Measurements from ENCODE around the gene CORO2B.

CORO2B gene

GRCh38 chr15:68610825-68611224 is 32.0 kb downstream of the CORO2B start:
- no peak for DNase-seq

DNA sequence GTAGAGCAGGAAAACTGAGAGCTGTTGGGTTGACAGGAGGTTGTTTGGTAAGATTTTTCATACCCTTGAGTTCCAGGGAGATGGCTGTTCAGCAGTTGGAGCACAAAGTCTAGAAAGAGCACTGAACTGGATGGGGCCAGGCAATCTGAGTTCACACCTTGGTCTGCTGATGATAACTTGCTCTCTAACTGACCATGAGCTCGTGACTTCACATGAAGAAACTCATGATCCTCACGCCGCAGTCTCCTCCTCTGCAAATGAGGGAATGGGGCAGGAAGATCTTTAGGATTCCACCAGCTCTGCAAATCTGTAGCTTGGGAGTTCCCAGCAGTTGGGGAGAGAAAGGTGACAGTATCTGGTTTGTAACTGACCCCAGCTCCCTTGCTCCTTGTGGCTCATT is 33.7 kb downstream of the CORO2B start:
- no peak for DNase-seq

- peak; percentile 36 to 37 for DNase-seq
Observed at GRCh38 chr15:68612979-68613740, 34.4 kb downstream of the CORO2B start.

DNA sequence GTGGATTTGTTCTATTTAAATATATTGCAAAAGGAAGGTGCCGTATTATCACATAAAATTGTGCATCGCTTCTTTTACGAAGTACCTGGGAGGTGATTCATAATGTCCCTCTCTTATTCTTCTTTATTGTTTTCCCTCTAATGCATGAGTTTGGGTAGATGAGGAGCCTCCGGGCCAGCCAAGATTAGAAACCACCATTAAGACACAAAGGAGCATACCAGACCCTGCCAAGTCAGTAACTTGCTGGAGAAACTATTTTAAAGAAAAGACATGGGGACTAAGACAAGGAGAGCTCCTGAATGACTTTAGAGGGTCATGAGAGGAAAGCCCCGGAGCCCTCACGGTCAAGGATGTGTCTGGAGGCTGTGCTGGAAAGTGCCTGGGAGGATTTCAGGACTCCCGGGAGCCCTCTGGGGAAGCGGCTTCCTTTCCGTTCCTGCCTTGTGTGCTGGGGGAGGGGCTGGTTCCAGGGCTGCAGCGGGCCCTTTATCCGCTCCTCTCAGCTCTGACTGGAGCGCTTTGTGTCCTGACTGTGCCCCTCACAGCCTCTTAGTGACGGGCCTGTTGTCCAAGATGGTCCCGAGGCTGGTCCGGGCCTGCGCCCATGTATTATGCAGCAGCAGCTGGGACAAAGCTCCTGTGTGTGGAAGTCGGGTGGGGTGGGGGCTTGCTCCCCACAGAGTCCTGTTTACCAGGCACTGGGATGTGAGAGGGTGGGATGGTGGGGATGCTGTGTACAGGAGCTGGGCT is 35.7 kb downstream of the CORO2B start:
- DNase-seq = no peak

- no peak for DNase-seq
Observed at GRCh38 chr15:68615301-68615700, 36.5 kb downstream of the CORO2B start.

GRCh38 chr15:68615811-68616210 is 37.0 kb downstream of the CORO2B start:
- no peak for DNase-seq

DNA sequence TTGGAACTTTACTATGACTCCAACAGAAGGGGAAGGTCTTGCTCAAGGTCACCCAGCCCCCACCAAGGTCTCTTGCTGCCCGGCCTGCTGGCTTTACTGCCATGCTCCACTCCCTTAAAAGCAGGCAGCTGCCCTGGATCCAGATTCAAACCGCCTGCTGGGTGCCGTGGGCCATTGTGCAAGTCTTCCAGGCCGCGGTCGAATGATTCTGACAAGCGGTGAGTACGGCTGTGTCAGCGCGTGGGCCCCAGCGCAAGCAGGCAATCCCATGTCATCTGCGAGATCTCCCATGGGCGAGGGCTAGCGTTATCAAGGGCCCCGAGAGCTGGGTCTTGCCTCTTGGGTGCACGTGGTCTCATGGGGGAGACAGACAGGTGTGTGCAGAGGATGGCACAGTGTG is 37.6 kb downstream of the CORO2B start:
- no peak for DNase-seq

GRCh38 chr15:68617001-68617400 is 38.2 kb downstream of the CORO2B start:
- no peak for DNase-seq

DNA sequence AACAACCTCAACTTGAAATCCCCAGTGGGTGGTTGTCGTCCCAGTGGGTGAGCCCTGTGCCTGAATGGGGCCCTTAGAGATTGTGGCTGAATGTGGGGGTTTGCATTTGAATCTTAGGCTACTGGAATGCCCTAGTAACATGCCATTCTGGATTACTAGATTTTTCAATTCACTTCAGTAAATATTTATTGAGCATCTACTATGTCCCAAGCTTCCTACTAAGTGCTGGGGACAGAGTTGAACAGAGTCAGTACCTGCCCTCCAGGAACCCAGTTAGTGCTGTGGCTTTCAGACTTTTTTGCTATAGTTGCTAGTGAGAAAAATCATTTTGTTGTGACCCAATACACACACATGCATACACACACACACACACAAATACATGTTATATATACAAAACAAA is 39.0 kb downstream of the CORO2B start:
- no peak for DNase-seq

DNA sequence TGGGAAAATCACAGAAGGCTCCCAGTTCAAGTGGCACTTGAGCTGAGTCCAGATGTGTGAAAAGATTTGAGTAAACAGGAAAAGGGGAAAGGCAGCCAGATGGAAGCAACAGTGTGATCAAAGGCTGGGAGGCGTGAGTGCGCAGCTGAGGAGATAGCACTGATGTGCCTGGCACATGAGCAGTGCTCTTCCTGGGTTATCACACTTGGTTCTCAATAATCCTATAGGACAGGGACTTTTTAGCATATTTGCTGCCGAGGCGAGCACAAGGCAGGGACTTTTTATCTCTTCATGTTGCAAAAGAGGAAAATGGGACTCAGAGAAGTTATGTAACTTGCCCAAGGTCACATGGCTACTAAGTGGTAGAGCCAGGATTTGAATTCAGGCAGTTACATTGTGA is 39.6 kb downstream of the CORO2B start:
- peak; percentile 62 to 73 for DNase-seq

DNA sequence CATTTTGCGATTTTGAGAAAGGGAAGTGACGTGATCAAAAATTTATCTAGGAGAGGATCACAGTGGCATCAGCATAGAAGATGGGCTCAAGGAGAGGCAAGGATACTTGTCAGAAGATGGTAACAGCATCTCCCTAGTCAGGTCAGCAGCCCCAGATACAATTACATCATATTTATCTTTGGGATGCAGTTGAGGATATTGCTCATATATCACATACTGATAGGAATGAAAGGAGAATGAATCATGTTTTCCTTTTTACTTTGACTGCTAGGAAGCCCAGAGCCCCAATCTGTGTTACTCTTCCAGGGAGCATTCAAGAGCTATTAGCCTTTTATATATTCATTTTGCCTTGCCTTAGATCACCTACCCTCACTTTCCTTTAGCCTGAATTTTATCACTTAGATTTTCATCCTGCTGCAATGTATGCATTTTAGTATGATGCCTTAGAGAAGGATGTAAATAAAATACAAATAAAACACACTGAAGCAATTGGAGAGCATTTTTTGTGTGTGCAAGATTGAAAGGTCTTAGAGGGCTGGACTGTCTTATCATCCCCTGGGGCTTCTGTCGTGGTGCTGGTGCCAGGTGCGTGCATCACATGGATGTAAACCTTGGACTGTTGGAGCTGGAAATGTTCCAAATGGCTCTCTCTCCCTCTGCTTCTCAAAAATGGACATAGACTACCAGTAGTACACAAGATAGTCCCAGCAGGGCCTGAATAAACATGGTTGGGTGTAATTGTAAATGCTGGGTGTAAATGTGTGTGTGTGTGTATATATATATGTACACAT is 40.3 kb downstream of the CORO2B start:
- no peak for DNase-seq

DNA sequence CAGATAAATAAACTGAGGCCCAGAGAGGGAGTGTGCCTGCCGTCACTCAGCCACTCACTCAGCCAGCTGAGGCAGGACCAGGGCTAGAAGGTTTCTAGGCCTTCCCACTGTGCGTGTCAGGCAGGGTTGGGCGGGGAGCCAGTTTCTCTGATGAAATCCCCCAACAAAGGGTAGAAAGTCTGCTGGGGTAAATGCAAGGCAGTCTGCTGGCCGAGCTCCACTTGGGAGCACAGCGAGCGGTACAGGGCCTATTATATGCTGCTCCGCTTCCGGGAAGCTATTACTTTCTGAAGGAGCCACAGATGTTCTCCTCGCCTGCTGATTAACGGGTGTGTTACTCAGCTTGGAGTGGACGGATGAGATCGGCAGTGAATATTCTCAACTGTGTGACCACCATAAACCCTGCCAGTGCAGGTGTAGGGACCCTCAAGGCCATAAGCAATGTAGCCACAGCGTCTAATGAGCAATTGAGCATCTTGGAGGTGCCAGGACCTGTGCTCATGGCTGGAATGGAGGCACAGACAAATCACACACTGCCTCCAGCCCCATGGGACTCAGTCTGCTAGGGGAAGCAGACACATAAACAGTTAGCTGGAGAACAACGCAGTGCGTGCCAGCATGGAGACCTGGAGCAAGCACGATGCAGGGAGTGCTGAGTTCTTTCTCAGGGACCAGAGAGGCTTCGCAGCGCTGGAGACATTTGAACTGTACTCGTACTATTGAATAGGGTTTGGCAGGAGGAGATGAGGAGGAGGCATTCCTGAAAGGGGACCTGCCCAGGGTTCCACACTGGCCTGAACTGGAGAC is 42.1 kb downstream of the CORO2B start:
- no peak for DNase-seq

DNA sequence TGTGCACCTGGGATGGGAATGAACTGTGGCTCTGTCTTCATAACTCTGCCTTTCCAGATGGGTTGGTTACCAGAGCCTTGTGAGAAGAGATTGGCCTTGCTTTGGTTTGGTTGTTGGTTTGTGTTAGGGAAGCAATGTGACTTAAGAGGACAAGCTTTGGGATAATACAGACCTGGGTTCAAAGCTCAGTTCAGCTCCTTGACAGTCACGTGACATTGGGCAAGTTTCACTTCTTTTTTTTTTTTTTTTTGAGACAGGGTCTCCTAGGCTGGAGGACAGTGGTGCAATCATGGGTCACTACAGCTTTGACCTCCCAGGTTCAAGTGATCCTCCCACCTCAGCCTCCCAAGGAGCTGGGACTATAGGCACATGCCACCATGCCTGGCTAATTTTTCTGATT is 42.7 kb downstream of the CORO2B start:
- no peak for DNase-seq

- no peak for DNase-seq
Observed at GRCh38 chr15:68623301-68623892, 44.6 kb downstream of the CORO2B start.

DNA sequence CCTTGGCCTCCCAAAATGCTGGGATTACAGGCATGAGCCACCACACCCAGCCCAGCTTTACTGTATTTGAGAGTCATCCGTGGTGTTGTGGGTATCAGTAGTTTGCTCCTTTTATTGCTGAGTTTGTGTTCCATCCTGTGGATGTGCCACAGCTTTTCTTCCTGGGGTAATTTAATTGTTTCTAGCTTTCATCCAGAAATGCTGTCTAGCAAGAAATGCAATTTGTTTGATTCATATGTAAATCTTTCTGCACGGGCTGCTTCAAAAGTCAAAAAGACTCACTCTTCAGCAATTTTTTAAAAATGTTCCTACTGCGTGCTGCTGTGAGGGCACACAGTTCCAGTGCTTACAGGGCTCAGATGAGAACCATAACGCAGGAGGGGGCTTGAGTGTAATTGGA is 47.1 kb downstream of the CORO2B start:
- no peak for DNase-seq

DNA sequence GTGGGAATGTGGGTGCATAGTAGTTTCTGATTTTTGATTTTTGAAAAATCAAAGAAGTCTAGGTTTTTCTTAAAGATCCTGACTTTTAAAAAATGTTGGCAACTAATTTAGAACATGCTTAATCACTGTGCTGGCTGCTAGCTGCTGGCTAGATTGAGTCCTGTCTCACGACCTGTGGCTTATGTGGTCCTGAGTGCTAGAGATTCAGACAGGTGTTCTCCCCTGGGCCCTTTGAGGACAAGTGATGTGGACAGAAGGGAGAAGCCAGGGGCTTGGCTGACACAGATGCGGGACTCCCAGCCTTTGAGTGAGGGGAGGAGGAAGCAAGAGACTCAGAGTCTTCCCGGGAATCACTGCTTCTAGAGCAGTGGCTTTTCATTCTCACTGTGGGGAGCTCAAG is 47.5 kb downstream of the CORO2B start:
- no peak for DNase-seq

DNA sequence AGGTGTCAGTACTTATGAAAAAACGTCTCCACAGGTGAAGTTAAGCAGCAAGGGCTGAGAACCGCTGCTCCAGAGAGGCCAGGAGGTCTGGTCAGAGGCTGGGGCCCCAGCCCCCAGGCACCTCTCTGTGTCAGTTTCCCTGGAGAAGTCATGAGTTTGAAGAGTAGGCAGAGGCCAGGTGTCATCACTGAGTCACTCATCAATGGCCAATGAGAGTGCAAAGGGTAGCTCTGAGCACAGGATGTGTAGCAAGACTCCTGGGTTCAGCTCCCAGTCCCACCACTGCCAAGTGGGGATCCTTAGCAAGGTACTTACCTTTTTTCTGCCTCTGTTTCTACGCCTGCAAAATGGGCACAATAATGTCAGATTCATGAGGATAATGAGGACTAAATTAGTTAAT is 47.9 kb downstream of the CORO2B start:
- no peak for DNase-seq

GRCh38 chr15:68627476-68627875 is 48.7 kb downstream of the CORO2B start:
- no peak for DNase-seq

DNA sequence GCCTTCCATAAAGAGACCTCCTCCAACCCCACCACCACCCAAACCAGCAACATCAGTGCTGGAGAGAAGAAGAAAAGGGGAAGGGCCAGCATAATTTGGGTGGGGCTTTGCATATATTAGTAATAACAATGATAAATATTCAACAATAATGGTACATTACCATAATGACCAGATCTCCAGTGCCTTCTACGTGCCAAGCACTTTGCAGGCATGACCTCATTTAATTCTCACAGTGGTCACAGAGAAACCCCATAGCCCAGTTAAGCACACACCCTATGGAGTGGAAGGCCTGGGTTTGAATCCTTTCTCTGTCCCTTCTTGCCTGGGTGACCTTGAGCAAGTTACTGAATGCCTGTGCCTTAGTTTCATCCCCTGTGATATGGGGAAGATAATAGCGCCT is 49.2 kb downstream of the CORO2B start:
- DNase-seq = no peak

- no peak for DNase-seq
Observed at GRCh38 chr15:68629519-68630210, 50.9 kb downstream of the CORO2B start.

DNA sequence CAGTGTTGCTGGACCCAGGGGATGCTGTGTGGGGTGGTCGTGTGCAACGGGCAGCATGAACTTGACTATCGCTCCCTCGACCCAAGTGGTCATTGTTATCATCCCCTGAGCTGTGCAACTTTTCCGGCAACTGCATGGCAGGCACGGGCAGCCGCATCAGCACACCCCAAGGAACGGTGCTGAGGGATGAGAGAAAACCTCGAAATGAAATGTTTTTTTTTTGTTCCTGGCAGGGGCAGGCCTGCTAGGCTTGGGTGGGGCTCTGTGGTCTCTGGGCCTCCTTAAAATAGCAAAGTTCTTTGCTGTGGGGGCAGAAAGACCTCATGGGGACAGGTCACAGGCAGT is 51.4 kb downstream of the CORO2B start:
- no peak for DNase-seq

DNA sequence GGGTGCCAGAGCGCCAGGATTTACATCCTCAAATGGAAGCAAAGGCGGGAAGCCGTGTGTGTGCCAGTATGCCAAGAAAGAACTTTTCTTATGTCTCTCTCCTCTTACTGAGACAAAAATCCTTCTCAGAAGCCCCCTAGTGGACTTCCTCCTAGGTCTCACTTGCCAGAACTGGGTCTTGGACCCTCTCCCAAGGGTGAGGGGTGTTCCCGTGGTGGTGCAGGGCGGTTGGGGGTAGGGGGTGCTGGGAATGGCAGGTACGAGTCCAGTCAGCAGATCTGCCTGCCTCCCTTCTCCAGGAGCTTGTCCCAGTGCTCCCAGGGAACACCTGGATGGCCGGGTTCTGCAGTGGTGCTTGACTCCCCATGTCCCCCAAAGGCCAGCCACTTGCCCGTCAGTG is 52.0 kb downstream of the CORO2B start:
- DNase-seq = no peak

All from inflammatory macrophage (primary cell).